IPS-15b (cell line): ENCODE measurements around the gene TM9SF3.

Experiments used
- H3K27me3 ChIP-seq: one replicate; pipeline ENCODE4 v1.6.1; 2013; ENCODE audit warnings: low read length; ENCODE audit not compliant: control insufficient read depth, insufficient read depth
- H3K36me3 ChIP-seq: one replicate; pipeline ENCODE4 v1.6.1; 2013; ENCODE audit warnings: low read length; ENCODE audit not compliant: control insufficient read depth, insufficient read depth
- H3K4me1 ChIP-seq: one replicate; pipeline ENCODE4 v1.6.1; 2013; ENCODE audit warnings: mild to moderate bottlenecking, low read length; ENCODE audit not compliant: control insufficient read depth, insufficient read depth
- H3K4me3 ChIP-seq: one replicate; pipeline ENCODE4 v1.5.1; 2013; ENCODE audit warnings: low read depth, low read length
- H3K9ac ChIP-seq: one replicate; pipeline ENCODE4 v1.6.1; 2013; ENCODE audit warnings: low read depth, mild to moderate bottlenecking, low read length
- H3K9me3 ChIP-seq: one replicate; pipeline ENCODE4 v1.6.1; 2013; ENCODE audit warnings: mild to moderate bottlenecking, low read length; ENCODE audit not compliant: control insufficient read depth, insufficient read depth

The TM9SF3 gene

GRCh38 chr10:96586419-96587263 lies at the start of gene TM9SF3:
TSS of gene TM9SF3 (minus strand) at chr10:96587012. CDS start at chr10:96586835, 177 bp downstream.
- H3K4me1 ChIP-seq, result no peaks in the 10 kb centered on the region
- H3K9ac ChIP-seq, result peak within 1 kb of the TSS; percentile 86
- peak within 1 kb of the TSS; percentile 75 for H3K4me3 ChIP-seq
- no peaks in the 10 kb centered on the region for H3K27me3 ChIP-seq
- no peaks in the 10 kb centered on the region for H3K36me3 ChIP-seq
- H3K9me3 ChIP-seq, result no peaks in the 10 kb centered on the region

- Histone ChIP-seq H3K27me3 (no peaks in the 10 kb centered on the region), H3K9me3 (no peaks in the 10 kb centered on the region), H3K9ac (no peak overlapping the region), H3K4me3 (no peak overlapping the region), H3K4me1 (no peaks in the 10 kb centered on the region), H3K36me3 (no peaks in the 10 kb centered on the region)
Measured at GRCh38 chr10:96636551-96636950, 49.7 kb upstream of the TM9SF3 start.

GRCh38 chr10:96632974-96633710 lies 46.3 kb upstream of the TM9SF3 start:
- Histone ChIP-seq H3K9me3 (no peaks in the 10 kb centered on the region), H3K4me1 (no peaks in the 10 kb centered on the region), H3K36me3 (no peaks in the 10 kb centered on the region), H3K27me3 (no peaks in the 10 kb centered on the region), H3K4me3 (no peak overlapping the region), H3K9ac (no peak overlapping the region)

- Histone ChIP-seq H3K4me1 (no peaks in the 10 kb centered on the region), H3K27me3 (no peaks in the 10 kb centered on the region), H3K36me3 (no peaks in the 10 kb centered on the region)
Measured at GRCh38 chr10:96627292-96627691, 40.5 kb upstream of the TM9SF3 start.

GRCh38 chr10:96626795-96627194 lies 40.0 kb upstream of the TM9SF3 start:
- no peaks in the 10 kb centered on the region for H3K36me3 ChIP-seq
- H3K4me1 ChIP-seq, result no peaks in the 10 kb centered on the region
- H3K4me3 ChIP-seq, result no peak overlapping the region
- no peak overlapping the region for H3K9ac ChIP-seq
- H3K9me3 ChIP-seq, result no peaks in the 10 kb centered on the region
- no peaks in the 10 kb centered on the region for H3K27me3 ChIP-seq

More at GRCh38 chr10:96627292-96627691, 40.5 kb upstream of the TM9SF3 start:
- H3K9me3 ChIP-seq, result no peaks in the 10 kb centered on the region
- no peak overlapping the region for H3K9ac ChIP-seq
- no peak overlapping the region for H3K4me3 ChIP-seq

GRCh38 chr10:96625173-96625572 lies 38.4 kb upstream of the TM9SF3 start:
- Histone ChIP-seq H3K36me3 (no peaks in the 10 kb centered on the region), H3K27me3 (no peaks in the 10 kb centered on the region), H3K4me3 (no peak overlapping the region), H3K4me1 (no peaks in the 10 kb centered on the region), H3K9me3 (no peaks in the 10 kb centered on the region), H3K9ac (no peak overlapping the region)

GRCh38 chr10:96622013-96622787 lies 35.4 kb upstream of the TM9SF3 start:
- no peaks in the 10 kb centered on the region for H3K27me3 ChIP-seq
- no peaks in the 10 kb centered on the region for H3K9me3 ChIP-seq
- no peaks in the 10 kb centered on the region for H3K36me3 ChIP-seq
- H3K9ac ChIP-seq, result no peak overlapping the region
- no peak overlapping the region for H3K4me3 ChIP-seq
- no peaks in the 10 kb centered on the region for H3K4me1 ChIP-seq

- Histone ChIP-seq H3K36me3 (no peaks in the 10 kb centered on the region), H3K4me3 (no peak overlapping the region), H3K4me1 (no peaks in the 10 kb centered on the region), H3K27me3 (no peaks in the 10 kb centered on the region), H3K9ac (no peak overlapping the region), H3K9me3 (no peaks in the 10 kb centered on the region)
Measured at GRCh38 chr10:96619796-96620773, 33.3 kb upstream of the TM9SF3 start.

GRCh38 chr10:96619120-96619519 lies 32.3 kb upstream of the TM9SF3 start:
- Histone ChIP-seq H3K9me3 (no peaks in the 10 kb centered on the region), H3K9ac (no peak overlapping the region), H3K27me3 (no peaks in the 10 kb centered on the region), H3K4me3 (no peak overlapping the region), H3K36me3 (no peaks in the 10 kb centered on the region), H3K4me1 (no peaks in the 10 kb centered on the region)

GRCh38 chr10:96618653-96619052 lies 31.8 kb upstream of the TM9SF3 start:
- Histone ChIP-seq H3K9ac (no peak overlapping the region), H3K9me3 (no peaks in the 10 kb centered on the region), H3K27me3 (no peaks in the 10 kb centered on the region), H3K4me1 (no peaks in the 10 kb centered on the region), H3K4me3 (no peak overlapping the region), H3K36me3 (peaks cover 2% of the 10 kb centered on the region)

- H3K36me3 ChIP-seq, result peaks cover 2% of the 10 kb centered on the region
- no peak overlapping the region for H3K4me3 ChIP-seq
- H3K27me3 ChIP-seq, result no peaks in the 10 kb centered on the region
- H3K9me3 ChIP-seq, result no peaks in the 10 kb centered on the region
- no peak overlapping the region for H3K9ac ChIP-seq
- no peaks in the 10 kb centered on the region for H3K4me1 ChIP-seq
Measured at GRCh38 chr10:96616961-96617360, 30.1 kb upstream of the TM9SF3 start.
